CD4-positive, alpha-beta T cell treated with Interleukin-4 for 4 hours (primary cell): ENCODE results near the gene STARD13.

Source experiments
- DNase-seq: peaks from one replicate; pipeline ENCODE4 v3.0.0-alpha.2; 2020

STARD13 gene

DNA sequence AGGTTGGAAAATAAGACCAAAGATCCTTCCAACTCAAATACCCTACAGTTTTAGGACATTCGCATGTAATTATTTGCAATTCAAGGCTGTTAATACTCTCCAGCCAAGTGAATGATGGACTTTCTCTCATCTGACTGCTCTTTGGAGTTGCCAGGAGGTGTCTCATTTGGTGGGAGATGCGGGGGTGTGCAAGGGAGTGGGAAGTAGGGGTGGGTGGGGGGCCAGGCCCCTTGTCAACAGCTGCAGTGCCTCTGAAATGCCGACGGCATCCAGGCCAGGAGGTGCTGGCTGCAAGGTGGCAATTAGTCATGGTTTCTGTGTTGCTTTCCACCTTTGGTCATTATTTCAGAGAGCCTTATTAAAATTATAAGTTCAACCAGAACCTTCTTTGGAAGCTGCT, 147.8 kb downstream of the STARD13 start:
- DNase-seq, result no peak

- no peak for DNase-seq
Measured at GRCh38 chr13:33135097-33135496, 150.5 kb downstream of the STARD13 start.

DNA sequence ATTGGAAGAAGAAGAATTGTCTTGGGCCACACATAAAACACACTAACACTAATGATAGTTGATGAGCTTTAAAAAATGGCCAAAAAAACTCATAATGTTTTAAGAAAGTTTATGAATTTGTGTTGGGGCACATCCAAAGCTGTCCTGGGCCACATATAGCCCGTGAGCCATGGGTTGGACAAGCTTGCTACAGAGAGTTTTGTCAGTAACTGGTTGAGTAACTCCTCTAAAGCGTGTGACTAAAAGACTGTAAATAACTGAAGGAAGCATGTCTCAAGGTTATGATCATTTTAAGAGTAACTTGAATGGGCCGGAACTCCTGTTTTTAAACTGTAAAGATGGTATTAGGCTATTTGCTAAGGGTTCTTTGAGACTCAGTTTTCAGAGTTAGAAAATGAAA, 151.3 kb downstream of the STARD13 start:
- no peak for DNase-seq

DNA sequence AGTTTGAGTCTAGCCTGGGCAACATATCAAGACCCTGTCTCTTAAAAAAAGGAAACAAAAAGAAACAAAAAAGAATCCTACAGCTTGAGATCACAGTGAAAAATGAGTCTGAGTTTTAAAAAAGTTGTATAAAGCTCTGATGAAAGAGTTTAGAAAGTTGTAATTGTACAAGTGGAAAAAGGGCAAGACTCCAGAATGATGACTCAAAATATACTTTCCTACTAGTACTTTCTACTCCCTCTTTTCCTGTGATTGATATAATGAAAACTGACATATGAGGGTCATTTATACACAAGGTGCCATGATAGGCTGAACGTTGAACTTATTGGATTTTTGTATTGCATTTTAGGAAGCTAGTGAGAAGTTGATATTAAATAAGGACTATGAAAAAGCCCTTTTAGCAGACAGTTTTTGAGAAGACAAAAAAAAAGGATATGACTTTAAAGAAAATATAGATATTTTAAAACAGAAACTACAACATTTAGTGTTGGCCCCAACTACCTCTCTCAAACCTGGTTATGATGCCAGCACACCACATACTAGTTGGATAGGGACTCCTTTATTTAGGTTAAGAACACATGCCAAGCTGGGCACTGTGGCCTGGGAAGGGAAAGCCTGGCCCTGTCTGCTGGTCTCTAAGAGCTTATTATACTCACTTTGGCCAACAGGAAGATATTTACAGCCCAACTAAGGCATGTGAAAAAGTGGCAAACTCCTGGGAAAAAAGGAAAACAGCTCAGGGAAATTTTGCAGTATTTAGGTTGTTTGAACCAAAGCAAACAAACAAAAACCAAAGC, 152.7 kb downstream of the STARD13 start:
- no peak for DNase-seq

DNA sequence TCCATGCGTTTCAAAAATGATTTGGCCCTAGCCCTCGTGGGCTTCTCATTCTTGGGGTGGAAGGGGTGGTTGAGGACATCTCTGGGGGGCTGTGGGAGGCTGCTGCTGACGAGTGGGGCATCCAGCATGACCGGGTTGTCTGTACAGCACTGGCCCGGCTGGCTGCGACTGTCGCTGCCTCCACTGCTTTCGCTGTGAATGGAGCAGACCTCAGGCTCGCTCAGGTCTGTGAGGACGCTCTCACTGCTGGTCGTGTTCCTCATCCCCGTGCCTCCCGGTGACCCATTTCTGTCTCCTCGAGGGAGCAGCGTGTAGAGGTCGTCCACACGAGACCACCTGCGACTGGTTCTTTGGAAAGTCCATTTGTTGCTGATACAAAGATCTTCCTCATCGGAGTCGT, 155.7 kb downstream of the STARD13 start:
- DNase-seq, result no peak

- DNase-seq, result no peak
Measured at GRCh38 chr13:33129094-33129832, 156.3 kb downstream of the STARD13 start.

DNA sequence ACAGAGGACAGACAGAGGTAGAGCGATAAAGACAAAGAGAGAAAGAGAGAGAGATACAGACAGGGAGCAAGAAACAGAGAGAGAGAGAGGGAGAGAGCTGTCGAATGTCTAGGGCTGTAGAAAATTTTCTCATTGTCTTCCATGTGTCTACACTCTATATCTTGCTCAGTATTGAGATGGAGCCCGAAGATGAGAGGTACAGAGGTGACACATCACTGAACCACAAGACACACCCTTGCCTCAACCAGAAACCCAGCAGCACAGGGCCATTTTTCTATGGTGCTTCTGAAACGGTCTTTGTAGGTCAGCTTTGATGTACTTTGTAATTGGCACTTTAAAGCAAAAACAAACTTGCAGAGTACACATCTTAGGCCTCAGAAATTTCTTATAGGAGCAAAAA, 157.4 kb downstream of the STARD13 start:
- DNase-seq, result no peak

GRCh38 chr13:33127009-33127551, 158.5 kb downstream of the STARD13 start:
- no peak for DNase-seq

DNA sequence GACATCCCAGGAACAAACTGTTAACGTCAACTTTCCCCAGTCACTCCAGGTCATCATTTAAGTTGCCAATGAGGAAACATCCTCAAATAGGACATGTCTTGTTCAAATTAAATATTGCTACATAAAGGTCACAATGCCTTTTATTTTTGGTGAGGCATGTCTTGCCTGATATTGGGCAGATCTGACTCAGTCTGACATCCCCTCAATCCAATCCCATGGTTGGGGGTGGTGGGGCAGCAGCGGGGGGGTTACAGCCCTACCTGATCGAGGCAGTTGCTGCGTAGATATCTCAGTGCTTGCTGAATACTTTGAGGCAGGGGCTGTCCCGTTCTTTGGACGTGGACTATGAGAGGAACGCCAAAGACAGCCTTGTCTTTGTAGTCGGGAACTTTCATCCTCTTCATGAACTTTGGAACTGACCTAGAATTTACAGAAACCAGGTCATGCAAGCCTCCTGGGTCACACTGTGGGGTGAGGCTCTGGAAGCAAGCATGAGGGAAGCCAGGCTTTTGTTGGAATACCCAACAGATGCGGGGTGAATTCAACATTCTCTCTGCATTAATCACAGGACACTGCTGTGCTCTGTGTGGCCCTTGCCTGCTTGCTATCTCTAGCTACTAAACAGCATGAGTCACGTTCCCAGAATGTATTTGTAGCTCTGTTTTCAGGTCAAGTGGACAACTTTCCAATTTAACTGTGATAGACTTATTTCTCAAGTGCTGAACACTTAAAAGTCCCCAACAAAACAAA, 159.6 kb downstream of the STARD13 start:
- DNase-seq, result no peak

GRCh38 chr13:33123066-33123859, 162.3 kb downstream of the STARD13 start:
- DNase-seq, result no peak

DNA sequence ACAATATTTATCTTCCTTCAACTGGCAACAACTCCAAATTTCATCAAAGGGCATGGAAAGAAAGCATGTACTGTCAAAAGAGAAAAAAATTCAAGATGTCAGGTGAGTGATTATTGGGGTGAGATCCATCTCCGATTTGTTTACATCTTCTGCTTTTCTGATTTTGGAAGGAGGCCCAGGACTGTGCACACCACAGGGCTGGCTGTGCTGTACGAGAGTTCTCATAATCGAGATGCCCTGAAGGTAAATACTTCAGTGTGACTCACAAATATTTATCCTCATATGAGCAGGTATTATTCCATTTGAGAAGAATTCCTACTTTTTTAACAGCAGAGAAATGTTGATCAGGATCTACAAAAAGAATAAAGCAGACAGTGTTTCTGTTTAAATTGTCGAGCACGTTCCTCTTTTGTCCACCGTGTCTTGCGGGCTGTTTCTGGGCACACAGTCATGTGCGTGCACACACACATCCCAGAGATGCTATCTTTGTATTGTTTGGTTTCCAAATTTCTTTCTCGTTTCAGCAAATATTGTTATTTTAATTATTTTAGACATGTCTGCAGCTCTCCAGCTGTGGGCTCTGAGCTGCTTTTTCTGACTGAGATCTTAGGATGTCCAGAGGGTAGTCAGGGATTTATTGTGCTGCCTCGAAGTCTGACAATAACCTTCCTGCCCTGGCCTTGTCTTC, 165.6 kb downstream of the STARD13 start:
- DNase-seq, result no peak

DNA sequence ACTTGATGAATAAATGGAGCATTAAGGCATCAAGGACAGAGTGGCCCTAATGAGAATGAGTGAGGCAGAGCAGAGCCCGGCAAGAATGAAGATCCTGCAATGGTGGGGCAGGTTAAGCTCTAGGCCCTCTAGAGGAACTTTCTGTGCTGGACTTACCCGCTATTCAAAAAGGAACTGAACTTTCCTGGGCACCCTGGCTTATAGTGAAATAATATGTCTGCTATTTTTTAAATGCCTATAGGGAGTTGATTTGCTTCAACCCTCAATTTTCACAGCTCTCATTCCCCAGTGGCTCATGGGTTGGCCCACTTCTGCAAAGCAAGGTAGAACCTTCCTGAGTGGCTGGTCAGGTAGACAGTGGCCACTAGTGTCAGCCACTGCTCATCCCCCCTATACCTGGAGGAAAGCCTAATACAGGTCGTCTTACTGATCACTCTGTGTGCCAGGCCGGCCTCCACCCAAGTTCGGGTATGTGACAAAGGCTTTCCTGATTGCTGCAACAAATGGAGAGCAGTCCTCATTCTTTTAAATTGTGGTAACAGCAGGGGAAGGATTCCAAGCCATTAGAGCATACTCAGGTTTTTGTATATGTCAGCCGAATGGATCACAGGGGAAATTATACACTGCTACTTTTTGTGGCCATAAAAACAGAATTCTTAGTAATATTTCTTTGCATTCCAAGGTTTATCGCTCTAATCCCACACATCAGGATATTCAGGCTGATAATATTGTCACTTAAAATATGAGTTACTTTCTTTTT, 166.4 kb downstream of the STARD13 start:
- no peak for DNase-seq

GRCh38 chr13:33116321-33117010, 169.1 kb downstream of the STARD13 start:
- no peak for DNase-seq

GRCh38 chr13:33115274-33115673, 170.3 kb downstream of the STARD13 start:
- no peak for DNase-seq

GRCh38 chr13:33114146-33114545, 171.4 kb downstream of the STARD13 start:
- no peak for DNase-seq

DNA sequence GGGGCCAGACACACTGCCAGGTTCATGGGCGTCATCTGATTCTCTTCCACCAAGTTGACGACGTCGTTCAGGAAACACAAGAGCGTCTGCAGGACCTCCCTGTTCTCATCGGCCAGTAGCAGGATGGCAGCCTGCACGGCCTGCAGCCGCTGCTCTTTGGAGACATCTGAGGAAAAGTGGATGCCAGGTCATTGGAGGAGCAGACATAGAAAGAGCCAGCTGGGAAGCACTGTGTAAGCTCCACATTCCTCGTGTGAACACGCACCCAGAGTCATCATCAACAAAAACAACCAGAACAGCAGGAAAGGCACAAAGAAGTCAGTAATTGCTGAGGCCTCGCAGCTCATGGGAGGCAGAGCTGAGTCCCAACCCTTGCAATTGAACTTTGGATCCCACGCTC, 172.8 kb downstream of the STARD13 start:
- no peak for DNase-seq

GRCh38 chr13:33111414-33112110, 174.0 kb downstream of the STARD13 start:
- no peak for DNase-seq

DNA sequence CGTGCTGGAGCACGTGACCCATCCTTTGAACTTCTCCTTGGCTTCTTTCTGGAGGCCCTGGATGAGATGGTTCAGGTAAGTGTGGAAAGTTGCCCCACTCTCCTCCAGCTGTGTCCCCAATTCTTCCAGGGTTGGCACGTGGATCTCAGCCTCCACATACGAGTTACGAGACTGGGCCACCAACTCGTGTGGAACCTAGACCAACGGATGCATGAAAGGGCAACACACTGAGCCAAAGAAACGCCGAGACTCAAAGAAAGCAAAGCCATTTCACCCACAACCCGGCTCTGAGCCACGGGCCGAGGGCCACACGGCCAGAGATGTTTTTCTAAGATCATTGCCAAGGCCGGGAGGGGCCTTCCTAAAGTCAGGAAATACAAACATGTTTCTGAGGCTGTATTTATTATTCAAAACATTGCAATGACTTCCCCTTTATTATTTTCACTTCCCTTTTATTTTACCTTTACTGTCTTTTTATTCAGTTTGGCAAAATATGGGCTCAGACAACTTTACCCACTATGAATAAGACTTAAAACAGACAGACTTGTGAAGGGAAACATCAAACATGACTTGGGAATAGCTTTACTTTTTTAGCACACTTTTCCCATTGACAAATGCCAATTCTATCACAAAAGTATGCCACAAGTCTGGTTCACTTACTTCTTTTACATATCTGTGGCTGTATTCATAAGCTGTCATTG, 174.7 kb downstream of the STARD13 start:
- no peak for DNase-seq

- no peak for DNase-seq
Measured at GRCh38 chr13:33110386-33110712, 175.2 kb downstream of the STARD13 start.
